Endothelial cell of umbilical vein (primary cell): ENCODE results near the gene TOM1L2. TPM values are rescaled to one million over a fixed set of nuclear protein-coding genes. Genes with fewer than 3 reads are reported as not detected.

ENCODE experiments used
- BruUV-seq: library from RNA; stranded (reverse); fragments of 400-500 nt; replicated peaks from 2 replicates; lab custom pipeline; 2021; lab: Mats Ljungman, UMichigan
- CTCF ChIA-PET: fragments of 300-600, 350-600 bp; sonication (Branson Sonifier 250); formaldehyde crosslinking; loops from one replicate; lab custom pipeline; 2021; ENCODE audit warnings: antibody characterized with exemption, inconsistent platforms; lab: Charles Lee
- POLR2A ChIA-PET: fragments of 300-600, 350-600 bp; sonication (Branson Sonifier 250); formaldehyde crosslinking; loops from one replicate; lab custom pipeline; 2021; ENCODE audit warnings: antibody characterized with exemption, inconsistent platforms; lab: Charles Lee
- DNase-seq: peaks from one replicate; pipeline ENCODE4 v3.0.0-alpha.2; 2011; ENCODE audit warnings: low read depth, low spot score
- FAIRE-seq: peaks from 2 replicates; lab custom pipeline; 2011; peaks lifted over from hg19 to GRCh38; lab: Jason Lieb, UNC
- H2AFZ ChIP-seq: 2 replicates; pipeline ENCODE4 v1.6.0; 2012; ENCODE audit warnings: low read depth, low read length, control low read depth, inconsistent platforms
- H3K27ac ChIP-seq: 2 replicates; pipeline ENCODE4 v1.5.1; 2011; ENCODE audit warnings: low read depth, mild to moderate bottlenecking, control low read depth, low read length, moderate library complexity; ENCODE audit not compliant: insufficient read depth
- H3K27me3 ChIP-seq, 2 experiments: 2 replicates each; pipeline versions ENCODE4 v1.6.0 to v1.6.1; 2011; ENCODE audit warnings: low read length in 2 of 2, mixed read lengths in 1 of 2; ENCODE audit not compliant: control insufficient read depth in 2 of 2, insufficient read depth in 2 of 2
- H3K36me3 ChIP-seq, 2 experiments: 2 replicates in 1 of 2; 3 replicates in 1 of 2; pipeline ENCODE4 v1.5.1; 2011; ENCODE audit warnings: low read length in 2 of 2, mild to moderate bottlenecking in 1 of 2, moderate library complexity in 1 of 2; ENCODE audit not compliant: control insufficient read depth in 2 of 2, insufficient read depth in 2 of 2; ENCODE audit errors: extremely low read depth in 1 of 2
- H3K4me1 ChIP-seq: 3 replicates; pipeline ENCODE4 v1.5.1; 2011; ENCODE audit warnings: mild to moderate bottlenecking, low read length; ENCODE audit not compliant: control insufficient read depth, insufficient read depth; ENCODE audit errors: extremely low read depth
- H3K4me2 ChIP-seq: 2 replicates; pipeline ENCODE4 v1.6.1; 2011; ENCODE audit warnings: low read length, control low read depth, mixed read lengths; ENCODE audit not compliant: insufficient read depth
- H3K4me3 ChIP-seq, 3 experiments: fragments of 200-600 bp in 1 of 3; sonication (generic), shearing (Covaris generic) in 1 of 3; replicated peaks in 1 of 3; 2 replicates each; pipeline ENCODE4 v1.5.1; 2011 to 2016; ENCODE audit warnings: control low read depth in 3 of 3, low read length in 3 of 3, mild to moderate bottlenecking in 2 of 3, inconsistent platforms in 1 of 3, low read depth in 1 of 3, moderate library complexity in 1 of 3; ENCODE audit not compliant: insufficient read depth in 1 of 3
- H3K79me2 ChIP-seq: 2 replicates; pipeline ENCODE4 v1.6.0; 2012; ENCODE audit warnings: low read length, inconsistent platforms; ENCODE audit not compliant: control insufficient read depth, insufficient read depth
- H3K9ac ChIP-seq: replicated peaks from 2 replicates; pipeline ENCODE3; 2011; ENCODE audit warnings: low read length, control low read depth; ENCODE audit not compliant: insufficient read depth; ENCODE audit errors: extremely low read depth
- H3K9me1 ChIP-seq: replicated peaks from 3 replicates; pipeline ENCODE4 v1.6.0; 2011; ENCODE audit warnings: mild to moderate bottlenecking, low read length; ENCODE audit not compliant: control insufficient read depth, insufficient read depth; ENCODE audit errors: extremely low read depth
- H3K9me3 ChIP-seq: replicated peaks from 2 replicates; pipeline ENCODE4 v1.5.1; 2012; ENCODE audit warnings: low read length, inconsistent platforms; ENCODE audit not compliant: control insufficient read depth, insufficient read depth
- H4K20me1 ChIP-seq: replicated peaks from 2 replicates; pipeline ENCODE3; 2011; ENCODE audit warnings: mild to moderate bottlenecking, low read length; ENCODE audit not compliant: control insufficient read depth, insufficient read depth; ENCODE audit errors: extremely low read depth
- EZH2 ChIP-seq: IDR thresholded peaks from 2 replicates; pipeline ENCODE4 v1.6.1; 2012; ENCODE audit warnings: borderline replicate concordance, low read depth, mild to moderate bottlenecking, moderate library complexity, low read length, inconsistent platforms; ENCODE audit not compliant: severe bottlenecking
- FOS ChIP-seq: IDR thresholded peaks from 2 replicates; pipeline ENCODE4 v1.6.1; 2011; ENCODE audit warnings: mild to moderate bottlenecking, low read length, moderate library complexity, borderline replicate concordance; ENCODE audit not compliant: insufficient read depth
- GATA2 ChIP-seq: IDR thresholded peaks from 2 replicates; pipeline ENCODE4 v1.7.0; 2011; ENCODE audit warnings: low read depth, mild to moderate bottlenecking, moderate library complexity, mixed read lengths, low read length; ENCODE audit not compliant: insufficient read length, insufficient read depth
- JUN ChIP-seq: IDR thresholded peaks from 2 replicates; pipeline ENCODE4 v1.6.1; 2011; ENCODE audit warnings: borderline replicate concordance, low read depth; ENCODE audit not compliant: insufficient read length, insufficient read depth
- MYC ChIP-seq: IDR thresholded peaks from one replicate; pipeline ENCODE4 v1.6.1; 2011; ENCODE audit warnings: mild to moderate bottlenecking, low read depth, low read length
- POLR2A ChIP-seq: IDR thresholded peaks from 2 replicates; pipeline ENCODE4 v1.6.1; 2012; ENCODE audit warnings: low read depth, mild to moderate bottlenecking, control low read depth, low read length
- POLR2AphosphoS5 ChIP-seq: IDR thresholded peaks from 2 replicates; pipeline ENCODE4 v1.6.1; 2012; ENCODE audit warnings: low read depth, mild to moderate bottlenecking, control low read depth, low read length, moderate library complexity; ENCODE audit not compliant: insufficient read depth
- dilution Hi-C: fragments of 300-500 bp; cut with MboI; formaldehyde crosslinking; loops from one replicate; pipeline ENCODE4 v1.15.0; 2019; ENCODE audit warnings: low sequenced_read_pairs; ENCODE audit not compliant: extremely low pct_ligation_motif_present
- intact Hi-C: fragments of 100-400 bp; cut with micrococcal nuclease; formaldehyde crosslinking; loops from one replicate; pipeline ENCODE4 v1.10.0; 2022
- polyA plus RNA-seq, 4 experiments: library from polyadenylated mRNA; depleted of rRNA in 3 of 4; stranded (reverse) in 3 of 4; unstranded in 1 of 4; fragments of >200 nt; gene quantifications; 2 replicates each; pipeline versions ENCODE4 v1.2.1 to v1.2.3, GENCODE V29; 2011 to 2012; ENCODE audit warnings: missing spikeins in 1 of 4
- total RNA-seq: library from RNA; stranded (reverse); gene quantifications from 2 replicates; pipeline ENCODE4 v1.2.3, GENCODE V29; 2021
- TF ChIP-seq, protein P1 (sequence below), 2 donors: IDR thresholded peaks; 1 replicate in 1 of 2; 2 replicates in 1 of 2; pipeline ENCODE4 v1.5.1; 2011; ENCODE audit warnings: low read length in 2 of 2, mild to moderate bottlenecking in 2 of 2, moderate library complexity in 2 of 2, control low read depth in 1 of 2, inconsistent platforms in 1 of 2, low read depth in 1 of 2; ENCODE audit not compliant: insufficient read depth in 1 of 2; ENCODE audit errors: extremely low read depth in 1 of 2
- TF ChIP-seq, protein P2 (sequence below): IDR thresholded peaks from 2 replicates; pipeline ENCODE4 v1.6.1; 2011; ENCODE audit not compliant: insufficient read depth, insufficient read length

Gene TOM1L2
- total and polyA plus RNA-seq, 2 donors (not counting 3 experiments of a cell fraction or from before 2014, with no cell fraction given): 31.7 to 37.6 TPM

DNA sequence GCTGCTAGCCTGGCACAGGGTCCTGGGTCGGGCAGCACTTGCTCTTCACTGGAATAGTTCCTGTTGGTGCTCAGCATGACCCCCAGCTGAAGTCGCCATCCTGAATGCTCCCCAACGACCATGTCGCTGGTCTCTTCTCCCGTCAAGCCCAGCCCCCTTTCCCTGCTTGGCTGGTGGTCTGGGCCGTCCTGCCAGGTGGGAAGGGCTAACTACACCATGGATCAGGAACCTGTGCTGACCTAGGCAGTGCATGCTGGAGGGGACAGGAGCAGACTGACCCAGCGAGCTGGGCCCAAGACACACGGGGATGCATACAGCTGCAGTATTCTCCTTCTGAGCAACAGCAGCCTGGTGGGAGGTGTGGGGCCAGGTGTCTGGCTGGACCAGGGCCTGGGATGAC is 126.2 kb downstream of the TOM1L2 start:
- ChIA-PET POLR2A (interaction anchor here (0.6 kb wide), 1 partner anchor 16 kb away, joined by 4 read pairs; no protein-coding TSS in a partner anchor), CTCF (interaction anchor here (1.4 to 4.9 kb wide), 2 partner anchors 10 to 15 kb away, joined by 4 to 23 read pairs; partner anchors contain the start of gene SREBF1)
- dilution Hi-C loops (no loop called here), intact Hi-C loops (no loop called here)
- no peaks in the 10 kb centered on the region for H3K27me3 ChIP-seq
- FAIRE-seq: no peak
- peaks cover 0 to 7% of the 10 kb centered on the region in 2 experiments for H3K36me3 ChIP-seq
- TF ChIP-seq MYC (no peak), POLR2A (no peak), GATA2 (no peak), FOS (no peak), POLR2AphosphoS5 (no peak), JUN (no peak), EZH2 (no peak)
- TF ChIP-seq, protein P1, sequence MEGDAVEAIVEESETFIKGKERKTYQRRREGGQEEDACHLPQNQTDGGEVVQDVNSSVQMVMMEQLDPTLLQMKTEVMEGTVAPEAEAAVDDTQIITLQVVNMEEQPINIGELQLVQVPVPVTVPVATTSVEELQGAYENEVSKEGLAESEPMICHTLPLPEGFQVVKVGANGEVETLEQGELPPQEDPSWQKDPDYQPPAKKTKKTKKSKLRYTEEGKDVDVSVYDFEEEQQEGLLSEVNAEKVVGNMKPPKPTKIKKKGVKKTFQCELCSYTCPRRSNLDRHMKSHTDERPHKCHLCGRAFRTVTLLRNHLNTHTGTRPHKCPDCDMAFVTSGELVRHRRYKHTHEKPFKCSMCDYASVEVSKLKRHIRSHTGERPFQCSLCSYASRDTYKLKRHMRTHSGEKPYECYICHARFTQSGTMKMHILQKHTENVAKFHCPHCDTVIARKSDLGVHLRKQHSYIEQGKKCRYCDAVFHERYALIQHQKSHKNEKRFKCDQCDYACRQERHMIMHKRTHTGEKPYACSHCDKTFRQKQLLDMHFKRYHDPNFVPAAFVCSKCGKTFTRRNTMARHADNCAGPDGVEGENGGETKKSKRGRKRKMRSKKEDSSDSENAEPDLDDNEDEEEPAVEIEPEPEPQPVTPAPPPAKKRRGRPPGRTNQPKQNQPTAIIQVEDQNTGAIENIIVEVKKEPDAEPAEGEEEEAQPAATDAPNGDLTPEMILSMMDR (IDR thresholded peaks at IDR 0.05; ENCODE audit: extremely low read depth in 1 of 2, insufficient read depth in 1 of 2, low read depth in 1 of 2, low read length in 2 of 2): no peak
- TF ChIP-seq, protein P2, sequence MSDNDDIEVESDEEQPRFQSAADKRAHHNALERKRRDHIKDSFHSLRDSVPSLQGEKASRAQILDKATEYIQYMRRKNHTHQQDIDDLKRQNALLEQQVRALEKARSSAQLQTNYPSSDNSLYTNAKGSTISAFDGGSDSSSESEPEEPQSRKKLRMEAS: no peak
- no peak overlapping the region for H3K4me3 ChIP-seq
- no peak overlapping the region for H3K4me2 ChIP-seq
- no peaks in the 10 kb centered on the region for H3K79me2 ChIP-seq
- no peak for DNase-seq
- H3K27ac ChIP-seq: no peak overlapping the region
- H3K9me3 ChIP-seq: no peaks in the 10 kb centered on the region
- no peak overlapping the region for H3K9ac ChIP-seq
- no peaks in the 10 kb centered on the region for H4K20me1 ChIP-seq
- H3K4me1 ChIP-seq: peaks cover 14% of the 10 kb centered on the region
- TSS peak; percentile 8 for BruUV-seq
- H2AFZ ChIP-seq: no peak overlapping the region
- H3K9me1 ChIP-seq: no peaks in the 10 kb centered on the region
